ENCODE measurements around the gene SEC14L3.

DNA sequence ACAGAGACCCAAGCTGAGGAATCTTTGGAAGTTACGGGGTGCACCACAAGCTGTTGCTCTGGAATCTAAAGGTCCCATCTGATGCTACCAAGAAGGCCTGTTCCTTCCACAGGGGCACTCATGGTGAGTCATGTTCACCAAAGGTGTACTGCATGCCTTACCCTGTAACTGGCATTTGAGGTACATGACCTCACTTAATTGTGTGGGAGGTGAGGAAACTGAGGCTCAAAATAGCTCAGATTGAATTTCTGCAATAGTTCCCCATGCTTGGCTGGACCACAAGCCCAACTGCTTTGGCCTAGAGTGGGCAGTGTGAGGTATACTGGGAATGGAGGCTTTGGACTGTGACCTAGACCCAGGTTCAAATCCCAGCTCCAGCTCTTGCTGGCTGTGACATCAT, 38.0 kb downstream of the SEC14L3 start:
- TF ChIP-seq, protein P1, sequence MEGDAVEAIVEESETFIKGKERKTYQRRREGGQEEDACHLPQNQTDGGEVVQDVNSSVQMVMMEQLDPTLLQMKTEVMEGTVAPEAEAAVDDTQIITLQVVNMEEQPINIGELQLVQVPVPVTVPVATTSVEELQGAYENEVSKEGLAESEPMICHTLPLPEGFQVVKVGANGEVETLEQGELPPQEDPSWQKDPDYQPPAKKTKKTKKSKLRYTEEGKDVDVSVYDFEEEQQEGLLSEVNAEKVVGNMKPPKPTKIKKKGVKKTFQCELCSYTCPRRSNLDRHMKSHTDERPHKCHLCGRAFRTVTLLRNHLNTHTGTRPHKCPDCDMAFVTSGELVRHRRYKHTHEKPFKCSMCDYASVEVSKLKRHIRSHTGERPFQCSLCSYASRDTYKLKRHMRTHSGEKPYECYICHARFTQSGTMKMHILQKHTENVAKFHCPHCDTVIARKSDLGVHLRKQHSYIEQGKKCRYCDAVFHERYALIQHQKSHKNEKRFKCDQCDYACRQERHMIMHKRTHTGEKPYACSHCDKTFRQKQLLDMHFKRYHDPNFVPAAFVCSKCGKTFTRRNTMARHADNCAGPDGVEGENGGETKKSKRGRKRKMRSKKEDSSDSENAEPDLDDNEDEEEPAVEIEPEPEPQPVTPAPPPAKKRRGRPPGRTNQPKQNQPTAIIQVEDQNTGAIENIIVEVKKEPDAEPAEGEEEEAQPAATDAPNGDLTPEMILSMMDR (IDR thresholded peaks at IDR 0.05), result no peak
- TF ChIP-seq EZH2 (IDR thresholded peaks at IDR 0.05; ENCODE audit: borderline replicate concordance, insufficient read depth, low read depth, low read length, poor library complexity, severe bottlenecking), result no peak
